ENCODE measurements around the gene LRGUK.

LRGUK gene

DNA sequence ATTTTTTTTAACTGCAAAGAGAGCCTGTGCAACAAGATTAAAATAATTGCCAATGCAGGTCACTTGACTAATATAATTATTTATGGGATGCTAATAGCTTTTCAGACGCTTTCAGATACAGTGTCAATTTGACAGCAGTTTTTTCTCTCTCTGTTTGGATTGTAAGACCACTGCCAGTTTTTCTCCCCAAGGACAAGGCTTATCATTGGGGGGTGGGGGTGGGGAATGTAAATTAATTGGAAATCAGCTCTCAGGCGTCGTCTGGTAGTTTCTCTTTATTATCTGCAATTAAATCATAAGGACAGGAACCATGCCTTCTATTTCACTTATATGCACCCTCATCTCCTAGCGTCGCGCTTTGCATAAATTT lies 559 bp upstream of the LRGUK start:
- DNase-seq (ENCODE audit: low spot score), result no peak
- TF ChIP-seq, protein P1, sequence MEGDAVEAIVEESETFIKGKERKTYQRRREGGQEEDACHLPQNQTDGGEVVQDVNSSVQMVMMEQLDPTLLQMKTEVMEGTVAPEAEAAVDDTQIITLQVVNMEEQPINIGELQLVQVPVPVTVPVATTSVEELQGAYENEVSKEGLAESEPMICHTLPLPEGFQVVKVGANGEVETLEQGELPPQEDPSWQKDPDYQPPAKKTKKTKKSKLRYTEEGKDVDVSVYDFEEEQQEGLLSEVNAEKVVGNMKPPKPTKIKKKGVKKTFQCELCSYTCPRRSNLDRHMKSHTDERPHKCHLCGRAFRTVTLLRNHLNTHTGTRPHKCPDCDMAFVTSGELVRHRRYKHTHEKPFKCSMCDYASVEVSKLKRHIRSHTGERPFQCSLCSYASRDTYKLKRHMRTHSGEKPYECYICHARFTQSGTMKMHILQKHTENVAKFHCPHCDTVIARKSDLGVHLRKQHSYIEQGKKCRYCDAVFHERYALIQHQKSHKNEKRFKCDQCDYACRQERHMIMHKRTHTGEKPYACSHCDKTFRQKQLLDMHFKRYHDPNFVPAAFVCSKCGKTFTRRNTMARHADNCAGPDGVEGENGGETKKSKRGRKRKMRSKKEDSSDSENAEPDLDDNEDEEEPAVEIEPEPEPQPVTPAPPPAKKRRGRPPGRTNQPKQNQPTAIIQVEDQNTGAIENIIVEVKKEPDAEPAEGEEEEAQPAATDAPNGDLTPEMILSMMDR (IDR thresholded peaks at IDR 0.05; ENCODE audit: extremely low read depth, missing control alignments), result no peak

DNA sequence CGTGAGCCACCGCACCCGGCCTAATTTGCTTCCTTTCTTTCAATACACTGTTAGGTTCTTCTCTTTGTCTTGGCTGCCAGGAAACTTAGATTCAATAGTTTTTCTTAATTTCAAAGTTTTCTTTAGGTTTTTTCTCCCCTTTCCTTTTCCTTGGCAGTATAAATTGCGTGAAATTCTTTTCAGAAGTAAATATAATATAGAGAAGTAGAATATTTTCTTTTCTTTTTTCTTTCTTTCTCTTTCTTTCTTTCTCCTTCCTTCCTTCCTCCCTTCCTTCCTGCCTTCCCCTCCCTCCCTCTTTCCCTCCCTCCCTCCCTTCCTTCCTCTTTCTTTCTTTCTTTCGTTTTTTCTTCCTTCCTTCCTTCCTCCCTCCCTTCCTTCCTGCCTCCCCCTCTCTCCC lies 1.7 kb downstream of the LRGUK start:
- no peak for DNase-seq (ENCODE audit: low spot score)

DNA sequence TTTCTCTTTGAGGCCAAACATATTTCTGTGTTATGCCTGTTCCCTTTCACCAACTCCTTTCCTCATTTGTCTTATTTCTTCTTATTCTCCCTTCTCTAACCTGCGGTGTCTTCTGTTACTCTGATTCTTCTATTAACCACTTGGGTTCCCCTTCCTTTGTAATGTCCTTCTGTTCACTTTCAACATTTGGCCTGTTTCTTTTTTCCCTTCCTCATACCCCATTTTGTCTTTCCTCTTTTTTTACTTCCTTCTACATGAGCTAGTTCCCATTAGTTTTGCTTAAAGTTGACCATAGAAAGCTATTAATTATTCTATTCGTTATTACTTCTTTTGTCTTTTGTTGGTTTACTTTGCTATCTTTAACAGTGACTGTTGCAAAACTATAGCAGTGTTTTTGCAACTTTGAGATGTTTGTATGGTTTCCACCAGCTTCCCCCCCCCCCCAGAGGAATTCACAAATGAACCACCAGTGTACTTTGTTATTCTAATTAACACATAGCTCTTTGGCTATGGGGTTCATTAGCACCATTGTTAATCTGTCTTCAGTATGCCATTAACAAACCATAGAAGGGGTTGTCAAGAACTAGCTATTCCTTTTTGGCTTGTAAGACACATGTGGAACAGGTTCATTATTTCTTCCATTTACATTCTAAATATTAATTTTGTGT lies 2.9 kb downstream of the LRGUK start:
- DNase-seq (ENCODE audit: low spot score), result no peak
- TF ChIP-seq, protein P1 (IDR thresholded peaks at IDR 0.05; ENCODE audit: extremely low read depth, missing control alignments), result no peak

More for the DNA sequence above, 1.7 kb downstream of the LRGUK start:
- TF ChIP-seq, protein P1 (IDR thresholded peaks at IDR 0.05; ENCODE audit: extremely low read depth, missing control alignments), result no peak

DNA sequence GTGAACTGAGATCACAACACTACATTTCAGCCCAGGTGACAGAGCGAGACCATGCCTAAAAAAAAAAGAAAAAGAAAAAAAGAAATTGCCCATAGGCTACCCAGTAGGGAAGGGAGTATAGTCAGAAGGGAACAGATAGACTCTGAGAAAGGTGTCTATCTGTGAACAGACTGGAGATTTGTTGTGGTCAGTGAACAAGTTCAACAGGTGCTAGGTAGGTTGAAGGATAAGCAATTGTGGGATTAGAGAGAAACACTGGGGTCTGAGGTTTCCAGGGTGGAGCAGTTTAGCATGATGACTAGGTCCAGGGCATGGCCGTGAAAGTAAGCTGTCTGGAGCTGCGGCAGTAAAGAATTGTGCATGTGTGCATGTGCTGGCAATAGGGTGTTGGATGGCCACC lies 6.9 kb downstream of the LRGUK start:
- no peak for DNase-seq (ENCODE audit: low spot score)
- TF ChIP-seq, protein P1 (IDR thresholded peaks at IDR 0.05; ENCODE audit: extremely low read depth, missing control alignments), result no peak

DNA sequence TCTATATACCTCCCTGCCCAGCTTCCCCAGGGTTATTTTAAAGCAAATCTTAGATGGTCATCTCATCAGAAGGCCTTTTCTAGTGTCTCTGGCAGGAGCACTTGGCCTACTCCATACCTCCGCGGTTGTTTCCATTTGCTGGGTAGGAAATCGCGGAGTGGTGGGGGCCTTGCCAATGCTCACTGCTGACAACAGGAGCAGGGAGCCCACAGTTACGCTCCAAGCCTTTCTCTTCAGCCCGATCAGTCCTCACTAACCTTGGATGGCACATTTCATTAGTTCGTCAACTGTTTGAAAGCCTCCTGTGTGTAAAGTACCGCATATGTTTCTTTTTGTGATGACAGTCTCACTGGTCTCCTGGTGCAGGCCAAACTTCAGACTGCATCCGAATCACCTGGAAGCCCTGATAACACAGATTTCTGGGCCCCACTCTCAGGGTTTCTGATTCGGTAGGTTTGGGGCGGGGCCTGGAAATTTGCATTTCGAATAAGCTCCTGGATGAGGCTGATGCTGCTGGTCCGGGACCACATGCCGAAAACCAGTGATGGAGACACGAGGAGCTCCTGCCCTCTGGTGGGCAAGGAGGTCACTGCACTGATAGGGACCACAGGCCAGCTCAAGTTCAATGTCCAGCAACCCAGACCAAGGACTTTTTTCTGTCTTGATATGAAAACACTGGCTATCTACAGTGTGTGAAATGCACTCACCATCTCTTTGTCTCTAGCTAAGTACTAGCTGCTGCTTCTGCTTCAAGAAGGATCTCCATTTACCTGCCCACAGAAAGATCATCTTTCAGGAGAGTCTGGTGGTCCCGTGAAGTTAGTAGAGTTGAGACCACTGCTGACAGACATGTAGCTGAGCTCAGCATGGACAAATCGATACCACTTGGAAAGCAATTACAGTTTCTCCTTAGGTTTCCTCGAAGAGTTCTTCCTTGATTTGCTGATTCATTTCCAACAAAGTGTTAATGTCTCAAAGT lies 14.0 kb downstream of the LRGUK start:
- peak; percentile 79 for DNase-seq (ENCODE audit: low spot score)
- TF ChIP-seq, protein P1 (IDR thresholded peaks at IDR 0.05; ENCODE audit: extremely low read depth, missing control alignments), result peak; percentile 92

DNA sequence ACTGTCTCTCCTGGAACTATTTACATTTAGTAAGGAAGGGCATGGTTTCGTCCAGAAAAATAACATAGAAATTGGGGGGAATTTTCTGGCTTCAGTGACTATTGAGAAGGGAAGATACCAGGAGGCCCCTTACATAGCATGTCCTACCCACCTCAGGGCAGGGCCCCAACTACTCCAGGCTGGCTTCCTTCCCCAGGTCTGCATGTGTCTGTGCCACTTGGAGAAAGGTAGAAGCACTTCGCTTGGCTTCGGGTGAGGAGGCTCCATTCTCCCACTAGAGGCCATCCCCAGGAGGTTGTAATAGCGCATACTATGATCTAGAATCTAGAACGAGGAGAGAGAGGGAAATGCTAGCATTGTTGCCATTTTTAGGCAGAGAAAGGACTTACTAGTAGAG lies 14.7 kb downstream of the LRGUK start:
- no peak for DNase-seq (ENCODE audit: low spot score)
- TF ChIP-seq, protein P1 (IDR thresholded peaks at IDR 0.05; ENCODE audit: extremely low read depth, missing control alignments), result no peak

DNA sequence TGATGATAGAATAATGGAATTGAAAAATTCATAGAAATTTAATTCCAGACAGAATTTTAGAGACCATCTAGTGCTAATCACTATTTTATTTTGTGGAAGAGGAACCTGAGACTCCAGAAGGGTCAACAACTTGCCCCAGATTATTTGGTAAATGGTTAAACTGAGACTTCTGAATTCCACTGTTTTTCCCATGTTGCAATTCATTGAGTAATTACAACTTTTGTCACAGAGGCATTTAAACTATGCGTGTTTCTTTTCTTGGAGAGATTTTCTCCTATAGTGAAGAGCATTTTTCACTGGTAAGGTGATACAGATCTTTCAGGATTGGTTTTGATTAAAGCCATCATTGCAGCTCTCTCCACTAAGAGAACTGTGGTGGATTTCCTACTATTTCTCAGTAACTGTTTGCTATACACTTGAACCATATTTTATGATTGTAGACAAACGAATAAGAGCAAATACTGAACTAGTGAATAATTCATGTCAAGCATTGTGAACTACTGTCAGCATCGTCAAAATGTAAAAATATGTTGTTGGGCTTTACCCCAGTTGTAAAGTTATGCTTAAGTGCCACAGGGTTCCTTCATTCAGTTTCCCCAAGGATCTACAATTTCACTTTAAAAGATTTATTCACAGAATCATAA lies 26.5 kb downstream of the LRGUK start:
- TF ChIP-seq, protein P1 (IDR thresholded peaks at IDR 0.05; ENCODE audit: extremely low read depth, missing control alignments), result no peak
- no peak for DNase-seq (ENCODE audit: low spot score)
